ENCODE results near the gene STYXL2.

The STYXL2 gene

GRCh38 chr1:167101754-167102153 is 7.9 kb downstream of the STYXL2 start:
- in situ Hi-C loops (cut with HindIII; ENCODE audit: low pct_ligation_motif_present, low pct_unique_long_range_greater_than_20kb, low sequenced_read_pairs) = no loop called here
- no peak for DNase-seq

DNA sequence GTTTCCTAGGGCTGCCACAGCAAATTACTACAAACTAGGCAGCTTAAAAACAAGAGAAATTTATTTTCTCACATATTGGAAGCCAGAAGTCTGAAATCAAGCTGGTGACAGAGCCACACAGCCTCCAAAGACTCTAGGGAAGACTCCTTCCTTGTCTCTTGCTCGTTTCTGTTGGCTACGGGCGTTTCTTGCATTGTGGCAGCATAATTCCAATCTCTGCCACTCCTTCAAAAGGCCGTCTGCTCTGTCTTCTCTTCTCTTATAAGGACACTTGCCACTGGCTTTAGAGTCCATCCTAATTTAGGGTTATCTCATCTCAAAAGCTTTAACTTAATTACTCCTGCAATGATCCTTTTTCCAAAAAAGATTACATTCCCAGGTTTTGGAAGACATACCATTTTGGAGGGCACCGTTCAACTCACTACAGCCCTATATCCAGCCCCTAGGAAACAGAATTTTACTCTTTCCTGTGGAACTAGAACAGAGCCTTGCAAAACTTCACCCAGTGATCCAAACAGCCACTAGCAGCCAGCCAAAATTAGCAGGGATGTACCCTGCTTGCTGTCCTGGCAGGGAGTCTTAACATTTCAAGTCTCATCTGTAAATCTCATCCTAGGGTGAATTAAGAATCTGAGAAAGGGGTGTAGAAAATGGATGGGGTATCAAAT is 9.2 kb downstream of the STYXL2 start:
- in situ Hi-C loops (cut with HindIII; ENCODE audit: low pct_ligation_motif_present, low pct_unique_long_range_greater_than_20kb, low sequenced_read_pairs) = no loop called here
- no peak for DNase-seq

GRCh38 chr1:167104256-167104633 is 10.4 kb downstream of the STYXL2 start:
- no peak for DNase-seq
- in situ Hi-C loops (cut with HindIII; ENCODE audit: low pct_ligation_motif_present, low pct_unique_long_range_greater_than_20kb, low sequenced_read_pairs) = no loop called here

DNA sequence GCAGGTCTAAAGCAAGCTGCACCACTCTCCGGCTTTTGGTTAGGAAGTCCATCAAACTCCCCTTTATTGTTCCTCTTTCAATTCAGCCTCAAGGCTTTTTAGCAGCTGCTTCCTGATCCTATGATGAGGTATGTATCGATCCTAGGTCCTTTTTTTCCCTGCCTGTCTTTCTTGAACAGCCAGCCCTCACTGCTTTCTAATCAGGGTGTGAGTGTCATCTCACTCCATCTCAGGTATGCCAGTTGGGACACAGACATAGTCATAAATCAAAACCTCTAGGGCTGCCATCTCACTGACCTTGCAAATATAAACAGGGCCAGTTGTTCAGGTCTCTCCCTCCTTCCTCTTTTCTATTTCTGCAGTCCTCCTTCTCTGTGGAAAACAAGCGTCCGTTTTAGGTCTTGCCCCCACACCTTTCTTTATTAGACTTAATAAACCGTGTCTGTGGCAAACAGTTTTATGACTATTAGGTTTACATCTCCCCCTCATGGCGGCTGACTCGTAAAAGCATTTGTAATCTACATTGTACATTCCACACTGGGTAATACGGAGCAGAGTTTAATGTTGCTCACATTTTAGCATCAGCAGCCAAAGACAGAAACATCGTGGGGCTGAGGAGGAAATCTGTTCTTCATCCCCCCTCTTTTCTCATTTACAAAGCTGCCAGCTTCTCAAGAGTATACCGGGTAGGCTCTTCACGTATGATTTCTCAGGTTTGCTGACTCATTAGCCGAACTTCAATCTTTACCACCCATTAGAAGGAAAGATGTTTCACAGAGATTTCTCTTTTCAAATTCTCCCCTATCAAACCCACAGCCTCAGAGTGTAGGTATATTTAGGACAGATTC is 11.6 kb downstream of the STYXL2 start:
- in situ Hi-C loops (cut with HindIII; ENCODE audit: low pct_ligation_motif_present, low pct_unique_long_range_greater_than_20kb, low sequenced_read_pairs) = no loop called here
- DNase-seq = no peak

GRCh38 chr1:167106119-167106461 is 12.2 kb downstream of the STYXL2 start:
- no peak for DNase-seq
- in situ Hi-C loops (cut with HindIII; ENCODE audit: low pct_ligation_motif_present, low pct_unique_long_range_greater_than_20kb, low sequenced_read_pairs) = no loop called here

DNA sequence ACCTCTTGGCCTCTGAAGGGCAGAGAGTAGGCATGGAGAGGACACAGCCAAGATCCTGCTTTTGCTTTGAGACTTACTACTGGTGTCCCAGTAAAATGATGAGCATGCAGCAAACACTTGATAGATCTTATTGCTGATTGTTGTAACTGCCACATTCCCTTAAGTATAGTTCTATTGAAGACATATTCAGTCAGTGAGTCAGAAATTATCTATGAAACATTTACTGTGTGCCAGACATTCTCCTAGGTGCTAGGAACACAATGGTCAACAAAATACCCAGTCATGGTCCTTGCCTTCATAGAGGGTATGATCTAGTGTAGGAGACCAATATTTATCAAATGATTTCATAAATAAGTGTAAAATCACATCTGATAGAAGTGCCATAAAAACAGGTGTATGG is 13.6 kb downstream of the STYXL2 start:
- DNase-seq = no peak
- in situ Hi-C loops (cut with HindIII; ENCODE audit: low pct_ligation_motif_present, low pct_unique_long_range_greater_than_20kb, low sequenced_read_pairs) = no loop called here

GRCh38 chr1:167109125-167109524 is 15.2 kb downstream of the STYXL2 start:
- DNase-seq = no peak
- in situ Hi-C loops (cut with HindIII; ENCODE audit: low pct_ligation_motif_present, low pct_unique_long_range_greater_than_20kb, low sequenced_read_pairs) = no loop called here

DNA sequence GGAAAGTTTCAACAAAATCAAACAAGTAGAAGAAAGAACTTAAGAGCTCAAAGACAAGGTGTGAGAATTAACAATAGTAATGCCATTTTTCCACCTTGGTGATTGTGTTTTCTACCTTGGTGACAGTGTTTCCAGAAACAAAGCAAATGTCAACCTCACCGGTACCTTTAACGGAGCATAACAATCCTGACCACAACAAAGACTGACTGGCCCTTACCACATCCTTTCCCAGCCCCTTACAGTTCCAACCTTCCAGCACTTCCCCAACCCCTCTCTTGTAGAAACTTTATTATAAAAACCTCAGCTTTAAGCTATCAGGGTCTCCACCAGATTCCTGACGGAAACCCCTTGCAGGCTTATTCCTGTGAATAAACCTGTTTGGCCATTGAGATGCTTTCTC is 16.7 kb downstream of the STYXL2 start:
- DNase-seq = no peak
- in situ Hi-C loops (cut with HindIII; ENCODE audit: low pct_ligation_motif_present, low pct_unique_long_range_greater_than_20kb, low sequenced_read_pairs) = no loop called here

- no peak for DNase-seq
- in situ Hi-C loops (cut with HindIII; ENCODE audit: low pct_ligation_motif_present, low pct_unique_long_range_greater_than_20kb, low sequenced_read_pairs) = no loop called here
Observed at GRCh38 chr1:167111868-167112709, 18.2 kb downstream of the STYXL2 start.

GRCh38 chr1:167114725-167115124 is 20.9 kb downstream of the STYXL2 start:
- in situ Hi-C loops (cut with HindIII; ENCODE audit: low pct_ligation_motif_present, low pct_unique_long_range_greater_than_20kb, low sequenced_read_pairs) = no loop called here
- DNase-seq = no peak

GRCh38 chr1:167115655-167116054 is 21.8 kb downstream of the STYXL2 start:
- in situ Hi-C loops (cut with HindIII; ENCODE audit: low pct_ligation_motif_present, low pct_unique_long_range_greater_than_20kb, low sequenced_read_pairs) = no loop called here
- DNase-seq = no peak

DNA sequence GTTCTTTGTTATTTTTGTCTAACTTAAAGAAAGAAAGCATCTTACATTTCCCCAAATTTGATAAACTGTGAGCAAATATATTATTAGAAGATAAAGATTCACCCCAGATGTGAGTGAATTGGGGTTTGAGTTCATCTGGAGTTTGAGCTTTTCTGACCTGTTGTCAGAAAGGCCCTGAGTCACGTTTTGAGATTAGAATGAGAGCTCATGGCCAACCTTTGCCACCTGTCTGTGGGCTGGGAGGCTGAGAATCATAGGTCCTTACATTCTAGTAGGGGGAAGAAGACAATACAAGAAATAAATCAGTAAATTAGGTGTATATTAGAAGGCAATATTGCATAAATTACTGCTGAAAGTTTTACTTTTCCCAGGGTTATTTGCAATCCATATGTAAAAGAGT is 22.3 kb downstream of the STYXL2 start:
- in situ Hi-C loops (cut with HindIII; ENCODE audit: low pct_ligation_motif_present, low pct_unique_long_range_greater_than_20kb, low sequenced_read_pairs) = no loop called here
- DNase-seq = no peak

- in situ Hi-C loops (cut with HindIII; ENCODE audit: low pct_ligation_motif_present, low pct_unique_long_range_greater_than_20kb, low sequenced_read_pairs) = no loop called here
- no peak for DNase-seq
Observed at GRCh38 chr1:167117225-167117624, 23.4 kb downstream of the STYXL2 start.

DNA sequence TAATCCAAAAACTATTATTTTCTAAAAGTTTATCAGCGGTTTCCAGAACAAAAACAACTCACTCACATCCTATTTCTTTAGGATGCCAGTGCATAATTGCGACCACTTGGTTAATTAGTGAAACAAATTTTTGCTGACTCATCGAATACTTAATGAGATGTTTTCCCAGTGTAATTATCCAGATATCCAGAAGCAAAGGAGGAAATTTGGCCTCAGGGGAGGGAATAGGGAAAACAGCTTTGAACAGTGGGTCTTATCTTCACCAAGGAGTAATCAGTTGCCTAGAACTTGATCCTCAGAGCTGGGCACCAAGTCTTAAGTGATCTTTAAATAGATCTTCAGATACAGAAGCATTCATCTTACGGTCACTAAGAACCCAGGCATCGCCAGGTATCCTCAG is 24.3 kb downstream of the STYXL2 start:
- in situ Hi-C loops (cut with HindIII; ENCODE audit: low pct_ligation_motif_present, low pct_unique_long_range_greater_than_20kb, low sequenced_read_pairs) = no loop called here
- DNase-seq = no peak

DNA sequence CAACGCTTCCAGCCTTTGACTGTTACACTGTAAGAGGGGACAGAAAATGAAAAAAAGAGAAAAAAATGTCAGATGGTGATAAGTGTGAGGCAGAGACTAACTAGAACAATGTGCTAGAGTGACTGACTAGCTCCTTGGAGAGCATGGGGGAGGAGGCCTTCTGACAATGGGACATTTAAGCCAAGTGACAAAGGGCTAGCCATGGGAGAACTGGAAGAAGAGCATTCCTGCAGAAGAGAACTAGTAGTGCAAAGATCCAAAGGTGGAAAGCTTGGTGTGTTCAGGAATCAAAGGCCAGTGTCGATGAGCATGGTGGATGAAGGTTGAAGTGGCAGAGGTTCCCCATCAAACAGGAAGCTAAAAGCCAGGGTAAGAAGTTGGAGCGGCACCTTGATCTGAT is 25.8 kb downstream of the STYXL2 start:
- in situ Hi-C loops (cut with HindIII; ENCODE audit: low pct_ligation_motif_present, low pct_unique_long_range_greater_than_20kb, low sequenced_read_pairs) = no loop called here
- DNase-seq = no peak

- in situ Hi-C loops (cut with HindIII; ENCODE audit: low pct_ligation_motif_present, low pct_unique_long_range_greater_than_20kb, low sequenced_read_pairs) = no loop called here
- no peak for DNase-seq
Observed at GRCh38 chr1:167120899-167121298, 27.0 kb downstream of the STYXL2 start.

DNA sequence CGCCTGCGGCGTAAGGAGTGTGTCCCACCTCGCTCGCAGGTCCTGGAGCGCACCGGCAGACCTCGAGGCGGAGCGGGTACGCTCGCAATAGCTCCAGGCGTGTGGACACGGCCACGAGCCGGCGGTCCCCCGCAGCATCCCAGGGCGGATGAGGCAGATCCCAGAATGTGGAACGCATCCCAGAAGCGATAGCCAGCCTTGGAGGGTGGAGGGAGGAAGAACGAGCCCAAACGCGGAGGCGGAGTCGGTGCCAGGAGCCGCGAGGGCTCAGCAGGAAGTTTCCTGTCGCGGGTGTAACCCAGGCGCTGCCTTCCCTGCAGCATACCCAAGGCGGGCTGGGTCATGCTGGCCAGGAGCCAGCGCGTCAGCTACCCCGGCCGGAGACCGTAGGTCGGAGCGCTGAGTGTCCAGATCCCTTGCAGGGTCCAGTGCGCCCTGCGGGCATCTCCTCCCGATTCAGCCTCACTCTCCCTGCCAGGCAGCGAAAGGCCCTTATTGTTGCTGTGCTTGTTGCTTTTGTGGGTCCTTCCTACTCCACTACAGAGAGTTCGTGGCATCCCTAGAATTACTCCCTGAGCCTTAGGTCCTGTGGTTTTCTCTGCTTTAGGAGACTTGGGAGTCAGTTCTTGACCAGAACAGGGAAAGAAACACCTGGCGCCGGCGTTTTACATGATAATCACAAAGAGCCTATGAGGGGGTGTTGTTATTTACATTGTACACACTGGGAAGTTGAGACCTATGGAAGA is 27.7 kb downstream of the STYXL2 start:
- in situ Hi-C loops (cut with HindIII; ENCODE audit: low pct_ligation_motif_present, low pct_unique_long_range_greater_than_20kb, low sequenced_read_pairs) = no loop called here
- no peak for DNase-seq

GRCh38 chr1:167122121-167122480 is 28.2 kb downstream of the STYXL2 start:
- in situ Hi-C loops (cut with HindIII; ENCODE audit: low pct_ligation_motif_present, low pct_unique_long_range_greater_than_20kb, low sequenced_read_pairs) = no loop called here

GRCh38 chr1:167122568-167122967 is 28.7 kb downstream of the STYXL2 start:
- no peak for DNase-seq
- in situ Hi-C loops (cut with HindIII; ENCODE audit: low pct_ligation_motif_present, low pct_unique_long_range_greater_than_20kb, low sequenced_read_pairs) = no loop called here

More at GRCh38 chr1:167122121-167122480, 28.2 kb downstream of the STYXL2 start:
- no peak for DNase-seq
